ENCODE results near the gene LEKR1. TPM values are rescaled to one million over a fixed set of nuclear protein-coding genes. Genes with fewer than 3 reads are reported as not detected.
"Not testable (repeated sequence)": the region's sequence is repeated elsewhere in the genome, so short reads cannot be mapped to it uniquely, and the experiment has no call there.

Gene LEKR1
- total RNA-seq, 4 donors from 2014 or later: 1.7 TPM; not detected in 3

- DNase-seq (ENCODE audit: low spot score) (no peak), ATAC-seq (ENCODE audit: low FRiP score) (no peak)
- no peak for TF ChIP-seq CTCF (IDR thresholded peaks at IDR 0.05)
These were observed 62.0 kb downstream of the LEKR1 start for GRCh38 chr3:156888176-156888575.

- DNase-seq (ENCODE audit: low spot score) (no peak), ATAC-seq (ENCODE audit: low FRiP score) (no peak)
- no peak for TF ChIP-seq CTCF (IDR thresholded peaks at IDR 0.05)
These were observed 62.4 kb downstream of the LEKR1 start for GRCh38 chr3:156888576-156888975.

- DNase-seq (ENCODE audit: low spot score): no peak
- ATAC-seq (ENCODE audit: low FRiP score): no peak
- no peak for TF ChIP-seq CTCF (IDR thresholded peaks at IDR 0.05)
These were observed 66.5 kb downstream of the LEKR1 start for GRCh38 chr3:156892701-156893100.

- ATAC-seq (ENCODE audit: low FRiP score): not testable (repeated sequence)
These were observed 69.2 kb downstream of the LEKR1 start for GRCh38 chr3:156895374-156895773.

GRCh38 chr3:156897851-156898250, 71.7 kb downstream of the LEKR1 start:
- ATAC-seq (ENCODE audit: low FRiP score); DNase-seq (ENCODE audit: low spot score): not testable (repeated sequence)

More at GRCh38 chr3:156895374-156895773, 69.2 kb downstream of the LEKR1 start:
- DNase-seq (ENCODE audit: low spot score): not testable (repeated sequence)

GRCh38 chr3:156898296-156898880, 72.2 kb downstream of the LEKR1 start:
- TF ChIP-seq CTCF (IDR thresholded peaks at IDR 0.05): no peak
- DNase-seq (ENCODE audit: low spot score) (no peak), ATAC-seq (ENCODE audit: low FRiP score) (no peak)

GRCh38 chr3:156899951-156900350, 73.8 kb downstream of the LEKR1 start:
- no peak for TF ChIP-seq CTCF (IDR thresholded peaks at IDR 0.05)
- DNase-seq (ENCODE audit: low spot score): no peak
- no peak for ATAC-seq (ENCODE audit: low FRiP score)

- DNase-seq (ENCODE audit: low spot score) (no peak), ATAC-seq (ENCODE audit: low FRiP score) (no peak)
- no peak for TF ChIP-seq CTCF (IDR thresholded peaks at IDR 0.05)
These were observed 76.8 kb downstream of the LEKR1 start for GRCh38 chr3:156902916-156903315.
